ENCODE measurements around the gene CYTH4.

Gene CYTH4

DNA sequence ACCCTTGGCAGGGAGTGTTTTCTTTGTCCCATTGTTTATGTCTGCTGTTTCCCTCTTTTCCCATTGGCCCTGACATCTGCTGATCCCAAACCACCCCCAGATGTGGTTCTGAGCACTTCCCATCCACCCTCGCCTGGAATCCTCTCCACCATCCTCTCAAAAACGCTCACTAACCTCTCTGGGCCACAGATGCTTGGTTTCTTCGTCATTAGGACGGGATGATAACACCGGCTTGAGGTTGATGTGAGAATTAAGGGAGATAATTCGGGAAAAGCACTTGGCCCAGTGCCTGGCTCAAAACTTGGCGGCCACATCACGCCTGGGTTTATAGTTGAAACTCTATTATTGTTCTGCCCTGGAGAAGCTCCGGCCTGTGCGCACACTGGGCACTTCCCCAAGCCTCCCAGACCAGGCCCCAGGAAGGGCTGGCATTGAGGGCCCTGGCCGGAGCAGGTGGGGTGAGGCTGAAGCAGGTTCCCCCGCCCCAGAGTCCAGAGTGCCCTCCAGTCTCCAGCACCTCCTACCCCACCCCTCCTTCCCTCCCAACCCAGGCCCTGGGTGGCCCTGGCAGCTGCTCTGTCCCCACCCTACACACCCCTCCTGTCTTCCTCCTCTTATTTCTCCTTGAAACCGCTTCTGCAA is 63.7 kb downstream of the CYTH4 start:
- no peak for DNase-seq (ENCODE audit: low spot score)

DNA sequence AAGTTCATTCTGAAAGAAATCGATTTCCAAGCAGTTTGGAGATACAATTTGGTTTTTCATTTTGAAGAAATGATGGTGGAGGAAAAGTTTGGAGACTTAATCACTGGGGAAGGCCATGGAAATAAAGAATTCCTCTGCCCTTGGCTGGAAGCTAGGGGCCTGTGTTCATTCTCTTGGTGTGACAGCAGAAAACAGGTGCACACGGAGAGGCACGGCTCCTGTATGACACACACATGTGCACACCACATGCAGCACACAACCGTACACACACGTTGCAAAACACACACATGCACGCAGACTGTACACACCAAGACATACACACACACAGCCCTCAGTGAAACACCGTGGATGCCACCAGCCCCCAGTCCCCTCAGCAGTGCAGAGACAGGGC is 64.2 kb downstream of the CYTH4 start:
- DNase-seq (ENCODE audit: low spot score) = no peak

DNA sequence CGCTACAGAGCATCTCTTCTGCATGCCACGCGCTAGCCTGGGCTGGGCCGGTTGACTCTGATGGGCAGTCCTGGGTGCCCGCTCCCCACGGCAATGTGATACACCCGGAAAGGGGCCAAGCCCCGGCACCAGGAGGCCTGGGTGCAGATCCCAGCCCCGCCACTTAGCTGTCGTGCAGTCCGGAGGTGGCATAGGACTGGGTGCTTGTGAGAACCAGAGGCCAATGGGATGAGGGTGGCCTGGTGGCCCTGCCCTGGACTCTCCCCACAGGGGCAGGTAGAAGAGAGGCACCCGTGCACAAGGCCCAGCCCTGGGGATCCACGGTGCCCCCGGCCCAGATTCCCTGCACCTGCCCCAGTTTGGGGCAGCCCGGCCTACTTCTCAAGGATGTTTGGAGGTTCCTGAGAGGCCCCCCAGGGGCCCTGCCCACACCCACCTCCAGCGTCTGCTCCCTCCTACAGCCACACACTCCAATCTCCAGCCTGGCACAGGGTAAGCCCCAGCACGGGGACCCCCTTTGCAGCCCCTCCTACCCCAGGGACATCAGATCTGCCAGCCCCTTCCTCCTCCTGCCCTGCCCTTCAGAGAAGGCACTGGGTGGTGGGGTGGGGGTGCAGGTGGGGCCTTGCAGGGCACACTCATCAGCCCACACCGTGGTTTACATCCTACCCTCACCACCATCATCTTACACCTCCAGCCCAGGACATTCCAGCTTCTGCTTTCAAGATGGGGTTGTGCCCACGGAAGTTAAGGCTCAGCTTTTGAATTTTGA is 66.9 kb downstream of the CYTH4 start:
- no peak for DNase-seq (ENCODE audit: low spot score)

DNA sequence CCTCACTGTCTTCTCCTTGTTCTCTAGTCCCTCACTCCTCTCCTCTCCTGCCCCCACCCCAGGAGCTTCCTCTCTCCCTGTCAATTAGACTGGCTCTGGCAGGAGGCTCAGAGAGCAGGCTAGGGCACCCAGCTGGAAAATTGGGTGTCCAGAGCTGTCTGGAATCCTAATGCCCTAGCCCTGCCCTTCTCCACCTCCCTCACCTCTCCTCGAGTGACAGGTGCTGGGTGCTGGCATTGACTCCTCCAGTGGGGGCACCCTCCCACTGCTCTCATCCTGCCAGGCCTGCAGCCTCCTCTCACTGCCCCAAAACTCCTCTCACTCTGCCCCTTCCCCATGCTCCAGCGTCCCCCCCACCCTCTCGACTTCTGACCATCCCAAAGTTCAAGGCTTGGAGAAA is 68.9 kb downstream of the CYTH4 start:
- DNase-seq (ENCODE audit: low spot score) = no peak

DNA sequence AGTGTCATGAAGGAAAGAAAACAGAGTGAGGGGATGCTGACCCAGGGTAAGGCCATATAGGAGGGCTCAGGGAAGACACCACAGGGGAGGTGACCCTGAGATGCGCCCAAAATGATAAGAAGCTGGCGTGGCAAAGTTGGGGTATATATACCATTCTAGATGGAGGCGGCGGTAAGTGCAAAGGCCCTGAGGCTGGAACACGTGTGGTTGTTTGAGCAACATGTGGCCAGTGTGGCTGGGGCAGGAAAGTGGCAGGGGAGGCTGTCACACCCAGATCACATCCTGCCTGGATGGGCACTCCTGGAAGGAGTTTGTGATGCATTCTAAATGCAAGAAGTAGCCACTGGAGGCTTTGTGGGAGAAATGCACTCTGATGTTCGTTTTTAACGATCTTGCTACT is 70.2 kb downstream of the CYTH4 start:
- DNase-seq (ENCODE audit: low spot score) = no peak

DNA sequence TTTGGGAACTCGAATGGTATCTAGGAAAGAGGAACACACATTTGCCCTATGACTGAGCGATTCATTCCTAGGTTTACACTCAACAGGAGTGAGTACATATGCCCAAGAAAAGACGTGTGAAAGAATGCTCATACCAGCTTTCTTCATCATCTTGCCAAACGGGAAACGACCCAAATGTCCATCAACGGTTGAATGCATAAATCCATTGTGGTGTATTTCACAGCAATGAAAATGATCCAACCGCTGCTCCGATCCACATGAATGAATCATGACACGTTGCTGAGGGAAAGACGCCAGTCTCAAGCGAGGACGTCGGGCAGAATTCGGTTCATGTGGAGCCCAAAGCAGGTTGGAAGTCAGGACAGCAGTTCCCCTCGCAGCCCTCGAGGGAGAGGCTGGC is 71.5 kb downstream of the CYTH4 start:
- peak; percentile 29 for DNase-seq (ENCODE audit: low spot score)

DNA sequence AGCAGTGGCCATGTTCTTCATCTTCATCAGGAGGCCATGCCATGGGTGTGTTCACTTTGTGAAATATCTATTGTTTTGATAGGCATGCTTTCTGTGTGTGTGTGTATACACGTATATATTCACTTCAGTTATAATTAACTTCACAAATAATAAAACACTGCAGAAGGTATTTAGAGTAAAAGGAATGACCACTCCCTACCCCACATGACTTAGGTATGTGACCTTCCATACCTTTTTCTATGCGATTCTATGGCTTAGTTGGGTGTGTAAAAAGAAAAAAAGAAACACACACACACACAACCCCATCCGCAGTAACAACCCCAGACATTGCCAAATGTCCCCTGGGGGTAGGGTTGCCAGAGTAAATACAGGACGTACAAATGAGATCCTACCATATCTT is 72.0 kb downstream of the CYTH4 start:
- no peak for DNase-seq (ENCODE audit: low spot score)

DNA sequence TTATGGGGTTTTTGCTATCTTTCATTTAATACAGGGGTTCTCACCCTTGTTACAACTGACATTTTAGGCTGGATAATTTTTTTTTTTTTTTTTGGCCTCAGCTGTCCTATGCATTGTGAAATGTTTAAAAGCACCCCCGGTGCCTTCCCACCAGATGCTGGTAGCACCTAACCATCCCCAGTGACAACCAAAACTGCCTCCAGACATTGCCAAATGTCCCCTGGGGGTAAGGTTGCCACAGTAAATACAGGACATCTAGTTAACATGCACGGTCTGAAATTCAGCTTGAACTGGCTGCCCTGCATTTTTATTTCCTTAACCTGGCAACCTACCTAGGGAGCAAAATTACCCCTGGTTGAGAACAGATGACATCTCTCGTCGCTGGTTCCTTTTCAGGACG is 72.4 kb downstream of the CYTH4 start:
- DNase-seq (ENCODE audit: low spot score) = no peak

DNA sequence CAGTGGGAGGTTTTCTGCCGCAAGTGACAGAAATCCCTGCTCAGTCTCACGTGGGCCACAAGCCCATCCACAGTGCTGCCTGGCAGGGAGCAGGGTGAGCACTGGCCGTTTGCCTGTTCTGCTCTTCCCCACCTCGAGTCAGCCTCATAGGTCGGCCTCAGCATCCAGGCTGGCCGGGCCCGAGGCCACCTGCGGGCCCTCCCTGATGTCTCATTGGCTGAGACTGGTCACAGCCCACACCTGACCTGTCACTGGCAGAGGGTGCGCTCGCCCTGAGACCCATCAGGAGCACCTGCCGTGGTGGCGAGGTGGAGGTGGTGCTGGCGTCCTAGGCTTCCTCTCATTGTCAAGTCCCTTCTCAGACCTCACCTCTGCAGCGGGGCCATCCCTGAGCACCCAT is 72.9 kb downstream of the CYTH4 start:
- DNase-seq (ENCODE audit: low spot score) = no peak

DNA sequence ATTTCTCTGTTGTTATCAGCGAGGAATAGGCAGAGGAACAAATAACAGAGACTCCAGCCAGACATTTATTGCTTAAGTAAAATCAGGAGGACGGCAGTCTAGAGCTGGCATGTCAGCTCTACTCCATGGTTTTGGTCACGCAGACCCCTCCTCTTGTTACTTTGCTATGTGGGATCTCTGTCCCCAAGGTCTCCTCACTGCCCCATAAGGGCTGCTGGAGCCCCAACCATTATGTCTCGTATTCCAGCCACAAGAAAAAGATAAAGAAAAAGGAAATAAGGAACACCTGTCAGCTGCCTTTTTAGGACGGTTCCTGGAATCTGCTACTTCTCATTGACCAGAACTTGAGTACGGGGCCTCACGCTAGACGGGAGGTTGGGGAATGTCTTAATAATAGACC is 74.6 kb downstream of the CYTH4 start:
- DNase-seq (ENCODE audit: low spot score) = no peak

DNA sequence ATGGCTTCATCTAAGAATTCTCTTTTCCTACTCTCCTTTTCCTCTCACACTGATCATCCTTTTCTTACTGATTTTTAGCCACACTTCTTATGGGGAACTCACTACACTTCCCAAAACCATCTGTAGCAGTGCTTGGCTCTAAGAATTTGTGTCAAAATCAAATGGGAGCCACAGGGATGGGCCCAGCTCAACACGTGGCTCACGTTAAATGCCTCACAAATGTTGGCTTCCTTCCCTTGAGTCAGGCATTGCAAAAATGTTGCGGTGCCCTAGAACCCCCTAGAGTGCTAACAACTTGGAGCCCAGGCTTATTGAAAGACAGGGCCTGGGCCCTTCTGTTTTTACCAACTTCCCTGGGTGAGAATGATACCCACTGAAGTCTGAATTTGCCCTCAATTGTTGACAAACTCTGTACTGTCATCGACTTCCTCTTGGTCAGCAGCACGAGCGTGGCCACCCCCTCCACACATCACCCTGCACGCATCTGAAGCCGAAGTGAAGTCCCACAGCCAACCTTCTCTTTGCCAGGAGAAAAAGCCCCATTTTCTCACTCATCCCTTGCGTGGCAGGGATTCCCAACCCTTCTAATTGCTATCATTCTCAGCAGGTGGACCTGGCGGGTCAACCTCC is 75.3 kb downstream of the CYTH4 start:
- no peak for DNase-seq (ENCODE audit: low spot score)

DNA sequence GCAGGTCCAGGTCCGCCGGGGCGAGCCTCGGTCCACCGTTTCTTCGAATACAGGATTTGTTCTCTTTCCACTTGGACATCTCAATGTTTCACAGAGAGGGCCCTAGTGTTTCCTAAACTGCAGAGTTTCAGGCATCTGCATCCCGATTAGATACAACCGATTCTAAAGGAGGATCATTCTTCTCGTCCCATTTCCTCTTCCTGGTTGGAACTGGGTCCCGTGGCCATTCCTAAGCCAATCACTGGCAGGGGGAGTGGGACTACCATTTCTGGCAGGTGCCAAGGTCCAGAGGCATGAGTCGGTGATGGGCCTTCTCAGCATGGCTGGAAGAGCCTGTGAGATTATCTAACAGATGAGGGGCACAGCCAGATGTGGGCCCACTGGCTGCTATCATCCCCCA is 76.1 kb downstream of the CYTH4 start:
- no peak for DNase-seq (ENCODE audit: low spot score)

DNA sequence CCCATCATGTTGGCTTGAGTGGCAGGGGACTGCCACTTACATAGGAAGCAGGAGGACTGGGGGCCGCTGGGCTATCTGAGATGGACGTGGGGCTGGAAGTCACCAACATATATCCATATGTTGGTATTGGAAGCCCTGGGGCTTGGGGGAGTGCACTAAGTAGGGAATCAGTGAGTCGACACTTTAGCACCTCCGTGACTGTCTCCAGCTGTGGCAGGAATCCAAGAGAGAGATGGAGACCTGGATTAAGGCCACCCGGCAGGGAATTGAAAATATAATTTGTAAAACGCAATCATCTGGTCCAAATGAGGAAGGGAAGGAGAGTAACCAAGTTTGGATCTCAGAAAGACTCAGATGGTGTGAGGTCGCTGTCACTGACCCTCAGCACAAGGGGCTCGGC is 76.6 kb downstream of the CYTH4 start:
- no peak for DNase-seq (ENCODE audit: low spot score)

DNA sequence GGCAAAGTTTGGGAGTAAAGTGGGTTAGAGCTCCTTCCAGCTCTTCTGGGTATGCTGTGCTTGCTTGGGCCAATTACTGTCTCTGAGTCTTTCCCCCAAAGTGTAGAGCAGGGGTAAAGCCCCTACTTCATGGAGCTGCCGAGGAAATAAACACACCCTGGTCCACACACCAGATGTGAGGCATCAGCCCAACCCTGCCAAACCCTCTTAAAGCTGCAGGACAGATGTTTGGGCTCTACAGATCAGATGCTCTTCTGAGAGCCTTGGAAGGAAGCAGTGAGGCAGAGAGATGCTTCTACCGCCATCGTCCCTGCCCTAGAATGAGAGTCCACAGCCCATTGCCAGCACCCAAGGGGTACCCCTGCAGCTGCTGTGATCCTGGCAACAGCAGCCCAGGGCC is 80.3 kb downstream of the CYTH4 start:
- no peak for DNase-seq (ENCODE audit: low spot score)

DNA sequence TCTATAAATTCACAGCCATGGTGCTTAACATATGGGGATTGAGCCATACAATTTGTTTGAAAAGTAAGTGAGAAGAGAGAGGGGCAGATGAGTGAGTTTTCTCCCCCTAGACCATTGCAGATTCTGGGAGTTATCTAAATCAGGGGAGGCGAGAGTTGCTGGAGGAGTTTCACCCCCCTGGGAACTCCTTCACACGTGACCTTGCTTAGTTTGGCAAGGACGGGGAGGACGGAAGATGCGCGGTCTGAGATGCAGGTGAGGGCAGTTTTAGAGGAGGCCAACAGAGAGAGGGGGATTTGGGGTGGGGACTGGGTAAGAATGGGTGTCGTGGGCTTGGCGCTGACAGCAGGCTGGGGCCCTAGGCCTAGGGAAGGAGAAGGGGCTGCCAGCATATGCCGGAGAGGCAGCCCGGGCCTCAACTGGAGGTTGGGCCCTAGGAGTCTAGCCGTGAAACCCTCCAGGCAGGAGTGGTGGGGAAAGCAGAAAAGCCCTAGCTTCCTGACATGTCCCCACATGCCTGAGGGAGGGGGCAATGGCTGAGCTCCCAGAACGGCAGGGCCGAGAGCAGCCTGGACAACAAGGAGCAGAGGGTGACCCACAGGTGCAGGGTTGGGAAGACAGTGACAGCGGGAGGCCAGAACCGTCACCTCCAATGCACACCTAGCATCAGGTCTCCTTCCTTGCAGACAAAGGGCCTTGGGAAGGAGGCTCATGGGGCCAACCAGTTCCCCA is 81.1 kb downstream of the CYTH4 start:
- no peak for DNase-seq (ENCODE audit: low spot score)

All from COLO829 (cell line).